Uterus (tissue), 4 donors: ENCODE data around the gene NSUN6. TPM values are rescaled to one million over a fixed set of nuclear protein-coding genes. Genes with fewer than 3 reads are reported as not detected.

Source experiments
- DNase-seq, 2 donors: peaks; one replicate each; pipeline ENCODE4 v3.0.0-alpha.2; 2019 to 2020
- H3K27ac ChIP-seq, 2 donors: fragments of 200-600 bp; sonication (generic); 1 replicate in 1 of 2; 2 replicates in 1 of 2; pipeline ENCODE4 v1.5.1; 2016 to 2018
- H3K27me3 ChIP-seq, 2 donors: fragments of 200-600 bp; sonication (generic); one replicate each; pipeline ENCODE4 v1.5.1; 2018 to 2019; ENCODE audit warnings: control low read depth in 1 of 2
- H3K36me3 ChIP-seq, 2 donors: fragments of 200-600 bp; sonication (generic); one replicate each; pipeline ENCODE4 v1.5.1; 2019; ENCODE audit warnings: control low read depth in 1 of 2
- H3K4me1 ChIP-seq, 2 donors: fragments of 200-600 bp; sonication (generic); one replicate each; pipeline ENCODE4 v1.5.1; 2018 to 2019; ENCODE audit warnings: control low read depth in 1 of 2
- H3K4me3 ChIP-seq, 2 donors: fragments of 200-600 bp; sonication (generic); 1 replicate in 1 of 2; 2 replicates in 1 of 2; pipeline ENCODE4 v1.5.1; 2018 to 2019; ENCODE audit warnings: mild to moderate bottlenecking in 1 of 2
- H3K9me3 ChIP-seq, 2 donors: fragments of 200-600 bp; sonication (generic); one replicate each; pipeline ENCODE4 v1.5.1; 2019; ENCODE audit warnings: control low read depth in 1 of 2
- CTCF ChIP-seq, 4 experiments: fragments of 200-600 bp in 2 of 4; fragments of 450-650 bp in 2 of 4; sonication (generic) in 2 of 4; IDR thresholded peaks; one replicate each; pipeline ENCODE4 v1.5.1; 2016 to 2019; ENCODE audit warnings: antibody characterized with exemption in 4 of 4, mild to moderate bottlenecking in 2 of 4, moderate library complexity in 1 of 4
- POLR2A ChIP-seq, 2 donors: fragments of 450-650 bp; IDR thresholded peaks; one replicate each; pipeline ENCODE4 v1.6.1; 2016; ENCODE audit warnings: antibody characterized with exemption in 2 of 2, mild to moderate bottlenecking in 1 of 2, moderate library complexity in 1 of 2
- intact Hi-C: fragments of 100-400 bp; cut with DNase I; formaldehyde crosslinking; loops from one replicate; pipeline ENCODE4 v1.15.1; 2023; ENCODE audit warnings: low total_unique reads
- total RNA-seq, 4 donors: library from RNA; depleted of rRNA in 3 of 4; stranded (reverse); fragments of >200 nt in 3 of 4; gene quantifications; one replicate each; pipeline versions ENCODE4 v1.1.0 to v1.2.4, GENCODE V29; 2014 to 2023
- donor health status: DM: yes; HTN: yes; CAD: no.

Gene NSUN6
- total RNA-seq, 4 donors from 2014 or later = 8.5 to 43.3 (median 26.2) TPM

DNA sequence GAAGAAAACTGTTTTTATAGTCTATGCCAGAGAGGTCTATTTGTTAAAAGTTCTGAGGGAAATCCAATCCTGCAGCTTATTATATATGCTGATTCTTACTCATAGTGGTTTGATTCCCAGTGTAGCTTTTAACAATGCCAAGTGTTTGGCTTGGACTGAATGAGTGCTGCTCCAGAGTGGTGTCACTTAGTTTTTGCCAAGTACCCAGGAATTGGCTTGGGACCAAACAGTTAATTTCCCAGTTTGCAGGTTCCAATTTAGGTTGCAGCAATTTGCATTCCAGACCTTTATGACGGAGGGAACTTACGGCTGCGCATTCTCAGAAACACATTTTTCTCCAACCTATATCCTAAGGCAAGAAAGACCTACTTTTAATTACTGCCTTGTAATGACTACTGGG is 32.4 kb downstream of the NSUN6 start:
- H3K4me3 ChIP-seq = no peak overlapping the region
- H3K27me3 ChIP-seq = no peaks in the 10 kb centered on the region
- intact Hi-C loops = no loop called here
- no peak overlapping the region for H3K27ac ChIP-seq
- H3K9me3 ChIP-seq = no peaks in the 10 kb centered on the region
- no peak for DNase-seq
- no peaks in the 10 kb centered on the region for H3K4me1 ChIP-seq
- TF ChIP-seq POLR2A (IDR thresholded peaks at IDR 0.05) (no peak), CTCF (IDR thresholded peaks at IDR 0.05) (no peak)
- H3K36me3 ChIP-seq = no peaks in the 10 kb centered on the region

DNA sequence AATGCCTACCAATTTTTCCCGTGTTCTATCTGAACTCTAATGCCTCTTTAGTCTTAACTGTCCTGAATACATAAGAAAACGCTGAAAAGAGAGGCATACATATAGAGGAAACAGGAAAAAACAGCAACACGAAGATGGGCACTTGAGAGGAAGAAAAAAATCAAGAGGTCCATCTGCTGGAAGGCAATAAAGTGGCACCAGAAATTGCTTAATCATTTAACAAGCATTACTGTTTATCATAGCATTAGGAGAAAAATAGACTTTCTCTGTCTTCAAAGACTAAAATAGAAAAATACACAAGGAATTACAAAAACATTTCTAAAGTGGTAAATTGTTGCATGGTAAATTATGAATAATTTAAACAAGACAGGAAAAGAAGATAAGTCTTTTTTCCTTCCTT is 35.0 kb downstream of the NSUN6 start:
- Histone ChIP-seq H3K9me3 (no peaks in the 10 kb centered on the region), H3K27ac (no peak overlapping the region), H3K36me3 (no peaks in the 10 kb centered on the region), H3K4me3 (no peak overlapping the region), H3K4me1 (no peaks in the 10 kb centered on the region), H3K27me3 (no peaks in the 10 kb centered on the region)
- TF ChIP-seq POLR2A (IDR thresholded peaks at IDR 0.05) = no peak
- no peak for TF ChIP-seq CTCF (IDR thresholded peaks at IDR 0.05)
- DNase-seq = no peak
- intact Hi-C loops = no loop called here

DNA sequence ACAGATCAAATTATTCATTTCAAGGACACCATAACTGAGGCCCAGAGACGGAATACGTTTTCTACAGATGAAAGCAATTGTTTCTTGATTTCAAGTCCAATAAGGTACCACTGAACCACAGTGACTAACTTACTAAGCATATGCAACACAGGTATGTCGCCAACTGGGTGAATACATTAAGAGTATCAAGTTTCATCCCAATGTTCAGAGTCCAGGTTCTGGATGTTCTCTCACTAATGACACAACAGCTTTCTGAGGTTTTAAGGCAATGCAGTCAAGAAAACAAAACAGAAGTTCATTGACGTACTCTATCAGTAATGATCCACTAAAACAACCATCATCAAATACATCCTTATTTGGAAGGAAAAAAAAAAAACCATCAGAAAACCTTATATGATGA is 35.8 kb downstream of the NSUN6 start:
- no peak for DNase-seq
- Histone ChIP-seq H3K36me3 (no peaks in the 10 kb centered on the region), H3K9me3 (no peaks in the 10 kb centered on the region), H3K27ac (no peak overlapping the region), H3K4me3 (no peak overlapping the region), H3K27me3 (no peaks in the 10 kb centered on the region), H3K4me1 (no peaks in the 10 kb centered on the region)
- intact Hi-C loops = no loop called here
- no peak for TF ChIP-seq CTCF (IDR thresholded peaks at IDR 0.05)
- TF ChIP-seq POLR2A (IDR thresholded peaks at IDR 0.05) = no peak

DNA sequence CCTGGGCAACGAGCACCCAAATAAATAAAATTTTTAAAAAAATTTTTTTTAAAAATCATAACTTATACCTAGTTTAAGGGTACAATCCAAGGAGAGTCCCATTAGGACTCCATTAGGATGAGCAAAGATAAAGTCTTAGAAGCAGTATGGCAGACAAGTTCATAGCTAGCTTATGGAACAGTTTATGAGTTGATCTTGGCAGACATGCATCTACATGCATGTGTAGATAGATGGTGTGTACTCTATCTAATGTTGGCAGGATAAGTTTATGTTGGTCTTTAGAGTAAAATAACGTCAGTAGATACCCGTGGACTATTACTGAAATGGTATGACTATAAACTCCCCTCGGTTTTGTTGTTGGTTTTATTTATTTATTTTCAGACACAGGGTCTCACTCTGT is 40.2 kb downstream of the NSUN6 start:
- Histone ChIP-seq H3K27ac (peak overlapping the region in 1 of 2 donors; percentile 32), H3K4me1 (no peaks in the 10 kb centered on the region), H3K4me3 (no peak overlapping the region), H3K9me3 (no peaks in the 10 kb centered on the region), H3K36me3 (no peaks in the 10 kb centered on the region), H3K27me3 (no peaks in the 10 kb centered on the region)
- no peak for DNase-seq
- TF ChIP-seq CTCF (IDR thresholded peaks at IDR 0.05) (no peak), POLR2A (IDR thresholded peaks at IDR 0.05) (no peak)
- intact Hi-C loops = no loop called here

- Histone ChIP-seq H3K27me3 (no peaks in the 10 kb centered on the region), H3K4me3 (no peak overlapping the region), H3K36me3 (no peaks in the 10 kb centered on the region), H3K27ac (peak overlapping the region in 1 of 2 donors; percentile 32), H3K9me3 (no peaks in the 10 kb centered on the region), H3K4me1 (no peaks in the 10 kb centered on the region)
- no peak for TF ChIP-seq CTCF (IDR thresholded peaks at IDR 0.05)
- no peak for TF ChIP-seq POLR2A (IDR thresholded peaks at IDR 0.05)
- intact Hi-C loops = no loop called here
- no peak for DNase-seq
These were observed 40.9 kb downstream of the NSUN6 start for GRCh38 chr10:18610517-18610916.
